Neural progenitor cell (in vitro differentiated cells): ENCODE data around the gene CDH26. TPM values are rescaled to one million over a fixed set of nuclear protein-coding genes. Genes with fewer than 3 reads are reported as not detected.

Source experiments
- DNase-seq: peaks from one replicate; pipeline ENCODE4 v3.0.0-alpha.2; 2016; ENCODE audit warnings: low spot score
- H2AFZ ChIP-seq: fragments of 200-600 bp; sonication (generic); replicated peaks from 2 replicates; pipeline ENCODE4 v1.6.1; 2016; ENCODE audit warnings: antibody characterized with exemption
- H3F3A ChIP-seq: fragments of 200-600 bp; sonication (generic); 2 replicates; pipeline ENCODE4 v1.6.1; 2016; ENCODE audit warnings: antibody characterized with exemption, low read depth
- H3K27ac ChIP-seq: fragments of 200-600 bp; sonication (generic); 2 replicates; pipeline ENCODE4 v1.5.1; 2016; ENCODE audit warnings: mild to moderate bottlenecking
- H3K27me3 ChIP-seq: fragments of 200-600 bp; sonication (generic); 2 replicates; pipeline ENCODE4 v1.6.1; 2016; ENCODE audit warnings: mild to moderate bottlenecking, moderate library complexity
- H3K36me3 ChIP-seq: fragments of 200-600 bp; sonication (generic); 2 replicates; pipeline ENCODE4 v1.5.1; 2016
- H3K4me1 ChIP-seq: fragments of 200-600 bp; sonication (generic); 2 replicates; pipeline ENCODE4 v1.6.1; 2016; ENCODE audit warnings: mixed run types
- H3K4me2 ChIP-seq: fragments of 200-600 bp; sonication (generic); 2 replicates; pipeline ENCODE4 v1.6.1; 2016
- H3K4me3 ChIP-seq: fragments of 200-600 bp; sonication (generic); 2 replicates; pipeline ENCODE4 v1.5.1; 2016
- H3K79me2 ChIP-seq: fragments of 200-600 bp; sonication (generic); 2 replicates; pipeline ENCODE4 v1.6.1; 2016; ENCODE audit warnings: low read depth
- H3K9ac ChIP-seq: fragments of 200-600 bp; sonication (generic); 2 replicates; pipeline ENCODE4 v1.6.1; 2016
- H3K9me3 ChIP-seq: fragments of 200-600 bp; sonication (generic); 2 replicates; pipeline ENCODE4 v1.5.1; 2016; ENCODE audit warnings: low read depth
- H4K20me1 ChIP-seq: fragments of 200-600 bp; sonication (generic); 2 replicates; pipeline ENCODE4 v1.6.1; 2016; ENCODE audit warnings: low read depth
- H3K27ac Mint-ChIP-seq: 3 replicates; pipeline ENCODE4 v1.8.0; 2021; ENCODE audit warnings: mixed read lengths
- H3K27me3 Mint-ChIP-seq: 2 replicates; pipeline ENCODE4 v1.8.0; 2022; ENCODE audit warnings: low read depth, mild to moderate bottlenecking, inconsistent platforms, moderate library complexity, mixed read lengths; ENCODE audit not compliant: insufficient read depth
- H3K36me3 Mint-ChIP-seq: 3 replicates; pipeline ENCODE4 v1.8.0; 2021; ENCODE audit warnings: mixed read lengths
- H3K4me1 Mint-ChIP-seq: 3 replicates; pipeline ENCODE4 v1.8.0; 2021; ENCODE audit warnings: mixed read lengths
- H3K4me3 Mint-ChIP-seq: 3 replicates; pipeline ENCODE4 v1.8.0; 2021; ENCODE audit warnings: mild to moderate bottlenecking, moderate library complexity, mixed read lengths
- H3K9me3 Mint-ChIP-seq: 3 replicates; pipeline ENCODE4 v1.8.0; 2020; ENCODE audit warnings: mixed read lengths
- CTCF ChIP-seq: fragments of 200-600 bp; sonication (generic); IDR thresholded peaks from 2 replicates; pipeline ENCODE4 v1.5.1; 2017; ENCODE audit warnings: antibody characterized with exemption, mild to moderate bottlenecking
- EZH2 ChIP-seq: fragments of 200-600 bp; sonication (generic); IDR thresholded peaks from 2 replicates; pipeline ENCODE4 v1.6.1; 2017; ENCODE audit warnings: antibody characterized with exemption, mild to moderate bottlenecking, moderate library complexity
- EZH2phosphoT487 ChIP-seq: fragments of 200-600 bp; sonication (generic); IDR thresholded peaks from 2 replicates; pipeline ENCODE4 v1.6.1; 2017; ENCODE audit warnings: antibody characterized with exemption
- total RNA-seq: library from RNA; depleted of rRNA; stranded (reverse); fragments of >200 nt; gene quantifications from 2 replicates; pipeline ENCODE4 v1.2.3, GENCODE V29; 2015; ENCODE audit warnings: low replicate concordance

CDH26 gene
- total RNA-seq: 0.09 TPM in 1 of 2 replicates, not detected in the other

DNA sequence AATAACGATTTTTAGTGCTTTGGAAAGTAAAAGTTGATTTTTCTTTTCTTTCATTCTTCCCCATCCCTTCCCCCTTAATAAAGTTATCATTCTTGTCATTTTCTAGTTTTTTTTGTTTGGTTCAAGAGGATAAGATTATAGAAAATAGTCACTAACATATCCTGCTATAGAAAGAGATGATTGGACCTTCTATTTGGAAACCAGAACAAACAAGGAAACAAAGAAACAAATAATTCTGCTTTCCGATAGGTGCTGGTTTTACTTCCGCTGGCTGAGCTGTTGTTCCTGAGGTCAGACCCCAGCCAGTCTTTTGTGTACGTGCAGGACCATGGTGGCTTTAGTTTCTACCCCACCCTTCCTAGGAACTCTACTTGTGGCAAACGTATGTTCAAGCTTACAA, at the start of gene CDH26:
TSS of gene CDH26 (plus strand) at position 301 of the 400 bp plus-strand sequence. CDS start 304 bp downstream, outside the sequence.
- H3K27ac Mint-ChIP-seq: no peak within 1 kb of the TSS
- TF ChIP-seq EZH2phosphoT487 (no peak), CTCF (no peak), EZH2 (no peak)

DNA sequence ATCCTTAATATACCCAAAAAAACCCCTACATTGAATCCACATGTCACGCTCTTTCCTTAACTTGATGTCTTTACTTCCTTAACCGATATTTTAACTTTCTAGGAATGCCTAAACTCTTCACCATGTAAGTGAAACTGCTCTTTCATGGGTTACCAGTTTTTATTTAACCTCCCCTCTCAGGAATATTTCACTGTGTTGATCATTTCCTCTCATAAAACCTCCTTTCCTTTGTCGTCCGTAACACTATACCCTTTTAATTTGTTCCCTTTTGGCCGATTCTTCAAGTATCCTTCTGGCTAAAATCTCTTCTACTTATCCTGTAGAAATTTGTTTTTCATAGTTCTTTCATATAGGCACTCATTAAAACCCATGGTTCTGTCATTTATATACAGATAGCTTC, 49.4 kb upstream of the CDH26 start:
- Histone ChIP-seq H3K9ac (no peak overlapping the region), H3K79me2 (no peaks in the 10 kb centered on the region), H4K20me1 (no peaks in the 10 kb centered on the region), H3K4me1 (no peaks in the 10 kb centered on the region), H3K27me3 (peaks cover 87% of the 10 kb centered on the region), H2AFZ (no peak overlapping the region), H3K4me2 (no peak overlapping the region), H3K9me3 (no peaks in the 10 kb centered on the region), H3K4me3 (no peak overlapping the region), H3F3A (no peaks in the 10 kb centered on the region), H3K27ac (no peak overlapping the region), H3K36me3 (no peaks in the 10 kb centered on the region)
- Mint-ChIP-seq H3K36me3 (no peaks in the 10 kb centered on the region), H3K4me1 (no peaks in the 10 kb centered on the region), H3K9me3 (no peaks in the 10 kb centered on the region), H3K27me3 (no peaks in the 10 kb centered on the region), H3K27ac (no peak overlapping the region), H3K4me3 (no peak overlapping the region)
- TF ChIP-seq CTCF: no peak
- no peak for TF ChIP-seq EZH2
- no peak for TF ChIP-seq EZH2phosphoT487
- no peak for DNase-seq

More for the DNA sequence above, at the start of gene CDH26:
- Histone ChIP-seq H3K27ac (no peak within 1 kb of the TSS), H3K4me1 (peaks cover 12% of the 10 kb centered on the region), H3K9ac (no peak within 1 kb of the TSS), H3K79me2 (no peaks in the 10 kb centered on the region), H3F3A (no peaks in the 10 kb centered on the region), H3K27me3 (no peaks in the 10 kb centered on the region), H4K20me1 (no peaks in the 10 kb centered on the region), H3K36me3 (no peaks in the 10 kb centered on the region), H3K4me3 (no peak within 1 kb of the TSS), H3K9me3 (no peaks in the 10 kb centered on the region), H3K4me2 (peak within 1 kb of the TSS; percentile 61), H2AFZ (peak within 1 kb of the TSS; percentile 32)
- Mint-ChIP-seq H3K4me3 (no peak within 1 kb of the TSS), H3K9me3 (no peaks in the 10 kb centered on the region), H3K36me3 (no peaks in the 10 kb centered on the region), H3K4me1 (peaks cover 15% of the 10 kb centered on the region), H3K27me3 (peaks cover 4% of the 10 kb centered on the region)
- DNase-seq: no peak

DNA sequence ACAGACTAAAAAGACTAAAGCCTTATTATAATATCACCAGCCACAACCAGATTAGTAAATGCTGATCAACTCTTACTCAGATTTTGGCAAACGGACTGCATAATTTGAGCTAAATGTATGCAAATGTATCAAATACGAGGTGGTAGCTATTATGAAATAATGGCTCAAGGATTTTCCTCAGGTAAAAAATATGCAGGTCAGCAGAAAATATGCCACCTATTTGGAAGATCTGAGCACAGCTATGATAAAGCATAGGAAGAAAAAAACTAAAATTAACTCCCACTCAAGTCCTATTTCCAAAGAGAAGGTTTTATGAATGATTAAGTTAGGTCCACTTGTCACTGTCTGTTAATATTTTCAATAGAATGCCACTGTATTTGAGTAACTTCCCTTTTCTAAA, 47.2 kb upstream of the CDH26 start:
- Histone ChIP-seq H3K4me2 (no peak overlapping the region), H3K79me2 (no peaks in the 10 kb centered on the region), H3K27me3 (peaks cover 65% of the 10 kb centered on the region), H3K36me3 (no peaks in the 10 kb centered on the region), H3K4me3 (no peak overlapping the region), H3K4me1 (no peaks in the 10 kb centered on the region), H2AFZ (no peak overlapping the region), H3K9me3 (no peaks in the 10 kb centered on the region), H3K9ac (no peak overlapping the region), H3K27ac (no peak overlapping the region), H3F3A (no peaks in the 10 kb centered on the region), H4K20me1 (no peaks in the 10 kb centered on the region)
- no peaks in the 10 kb centered on the region for H3K27me3 Mint-ChIP-seq
- DNase-seq: no peak
- no peak overlapping the region for H3K27ac Mint-ChIP-seq
- H3K36me3 Mint-ChIP-seq: no peaks in the 10 kb centered on the region
- TF ChIP-seq CTCF: no peak
- TF ChIP-seq EZH2: no peak
- no peak for TF ChIP-seq EZH2phosphoT487
- H3K9me3 Mint-ChIP-seq: no peaks in the 10 kb centered on the region
- no peaks in the 10 kb centered on the region for H3K4me1 Mint-ChIP-seq
- H3K4me3 Mint-ChIP-seq: no peak overlapping the region
